HCT116 (cell line): ENCODE data around the gene MXD1.

Experiments used
- CEBPB ChIP-seq: IDR thresholded peaks from 2 replicates; pipeline ENCODE4 v1.6.1; 2012; ENCODE audit warnings: low read depth
- EGR1 ChIP-seq: IDR thresholded peaks from 2 replicates; pipeline ENCODE4 v1.6.1; 2012; ENCODE audit warnings: low read depth
- EZH2 ChIP-seq: fragments of 200-600 bp; sonication (generic); IDR thresholded peaks from 2 replicates; pipeline ENCODE4 v1.6.1; 2017; ENCODE audit warnings: antibody characterized with exemption, mixed run types
- EZH2phosphoT487 ChIP-seq: fragments of 200-600 bp; IDR thresholded peaks from 2 replicates; pipeline ENCODE4 v1.6.1; 2018; ENCODE audit warnings: antibody characterized with exemption, borderline replicate concordance
- MAX ChIP-seq: IDR thresholded peaks from 2 replicates; pipeline ENCODE4 v1.6.1; 2012
- POLR2A ChIP-seq: IDR thresholded peaks from 2 replicates; pipeline ENCODE4 v1.7.0; 2011; ENCODE audit warnings: borderline replicate concordance; ENCODE audit not compliant: insufficient read depth, insufficient read length; ENCODE audit errors: extremely low read depth
- POLR2AphosphoS5 ChIP-seq: IDR thresholded peaks from 2 replicates; pipeline ENCODE4 v1.6.1; 2011; ENCODE audit warnings: mild to moderate bottlenecking, low read depth, low read length, moderate library complexity
- SP1 ChIP-seq: IDR thresholded peaks from 2 replicates; pipeline ENCODE4 v1.6.1; 2012; ENCODE audit warnings: low read depth
- ZFX ChIP-seq: fragments of 450-650 bp; IDR thresholded peaks from 2 replicates; pipeline ENCODE4 v1.6.1; 2017
- TF ChIP-seq, protein P1 (sequence below), 3 experiments: fragments of 200-600 bp in 1 of 3; sonication (generic) in 1 of 3; IDR thresholded peaks in 2 of 3; conservative IDR thresholded peaks in 1 of 3; 2 replicates each; pipeline ENCODE4 v1.5.1; 2012 to 2017; ENCODE audit warnings: low read depth in 2 of 3, low read length in 2 of 3, antibody characterized with exemption in 1 of 3, borderline replicate concordance in 1 of 3, control low read depth in 1 of 3, mild to moderate bottlenecking in 1 of 3, mixed read lengths in 1 of 3, mixed run types in 1 of 3, moderate library complexity in 1 of 3; ENCODE audit not compliant: insufficient read depth in 1 of 3

DNA sequence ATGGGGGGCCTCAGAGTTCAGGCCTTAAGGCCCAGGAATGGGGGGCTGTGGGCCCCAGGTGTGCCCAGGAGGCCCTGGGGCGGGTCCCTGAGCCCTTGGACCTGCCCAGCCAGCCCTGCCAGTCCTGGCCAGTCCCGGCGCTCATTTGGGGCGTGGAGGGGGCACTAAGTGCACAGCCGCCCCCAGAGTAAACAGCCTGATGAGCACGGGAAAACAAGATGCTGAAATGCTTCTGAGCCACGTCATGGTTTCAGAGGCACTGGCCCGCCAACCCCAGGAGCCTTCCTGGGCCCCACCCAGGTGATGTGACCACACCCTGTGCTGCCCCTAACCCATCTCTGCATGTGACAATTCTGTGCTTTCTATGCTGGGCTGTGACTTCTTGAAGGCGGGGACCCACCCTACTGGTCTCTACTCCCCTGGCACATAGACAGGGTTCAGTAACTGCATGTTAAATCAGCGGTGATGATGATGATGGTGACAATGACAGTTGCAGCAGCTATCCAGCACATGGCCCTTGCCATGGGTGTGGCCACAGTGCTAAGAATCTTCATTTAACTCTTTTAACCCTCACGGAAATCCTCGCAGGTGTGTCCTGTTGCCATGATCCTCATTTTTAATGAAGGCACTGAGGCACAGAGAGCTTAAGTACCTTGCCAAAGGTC is 74.7 kb downstream of the MXD1 start:
- TF ChIP-seq, protein P1, sequence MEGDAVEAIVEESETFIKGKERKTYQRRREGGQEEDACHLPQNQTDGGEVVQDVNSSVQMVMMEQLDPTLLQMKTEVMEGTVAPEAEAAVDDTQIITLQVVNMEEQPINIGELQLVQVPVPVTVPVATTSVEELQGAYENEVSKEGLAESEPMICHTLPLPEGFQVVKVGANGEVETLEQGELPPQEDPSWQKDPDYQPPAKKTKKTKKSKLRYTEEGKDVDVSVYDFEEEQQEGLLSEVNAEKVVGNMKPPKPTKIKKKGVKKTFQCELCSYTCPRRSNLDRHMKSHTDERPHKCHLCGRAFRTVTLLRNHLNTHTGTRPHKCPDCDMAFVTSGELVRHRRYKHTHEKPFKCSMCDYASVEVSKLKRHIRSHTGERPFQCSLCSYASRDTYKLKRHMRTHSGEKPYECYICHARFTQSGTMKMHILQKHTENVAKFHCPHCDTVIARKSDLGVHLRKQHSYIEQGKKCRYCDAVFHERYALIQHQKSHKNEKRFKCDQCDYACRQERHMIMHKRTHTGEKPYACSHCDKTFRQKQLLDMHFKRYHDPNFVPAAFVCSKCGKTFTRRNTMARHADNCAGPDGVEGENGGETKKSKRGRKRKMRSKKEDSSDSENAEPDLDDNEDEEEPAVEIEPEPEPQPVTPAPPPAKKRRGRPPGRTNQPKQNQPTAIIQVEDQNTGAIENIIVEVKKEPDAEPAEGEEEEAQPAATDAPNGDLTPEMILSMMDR (IDR thresholded peaks at IDR 0.05 in 2 of 3, conservative IDR thresholded peaks at IDR 0.05 in 1 of 3; ENCODE audit: borderline replicate concordance in 1 of 3, insufficient read depth in 1 of 3, low read depth in 2 of 3, low read length in 2 of 3) = no peak
- TF ChIP-seq EGR1 (no peak), POLR2A (no peak), MAX (no peak), EZH2phosphoT487 (no peak), POLR2AphosphoS5 (no peak), CEBPB (no peak), EZH2 (no peak), SP1 (0 out of 2 replicates have a peak, but pooled peaks have one; percentile 18), ZFX (no peak)
